ENCODE measurements around the gene MDM1. TPM values are rescaled to one million over a fixed set of nuclear protein-coding genes. Genes with fewer than 3 reads are reported as not detected.

The MDM1 gene
- total RNA-seq, 4 donors from 2014 or later: 28.1 to 33.9 (median 29.6) TPM

- no peak overlapping the region for H3K4me3 ChIP-seq (replicated peaks in 1 of 3)
- H3K27me3 ChIP-seq: no peaks in the 10 kb centered on the region
- intact Hi-C loops (cut with DNase I): no loop called here
- H3K36me3 ChIP-seq: no peaks in the 10 kb centered on the region
- WGBS, 2 donors: 70 to 75% methylated on average over 3 of the region's 3 CpGs
- TF ChIP-seq, protein P1, sequence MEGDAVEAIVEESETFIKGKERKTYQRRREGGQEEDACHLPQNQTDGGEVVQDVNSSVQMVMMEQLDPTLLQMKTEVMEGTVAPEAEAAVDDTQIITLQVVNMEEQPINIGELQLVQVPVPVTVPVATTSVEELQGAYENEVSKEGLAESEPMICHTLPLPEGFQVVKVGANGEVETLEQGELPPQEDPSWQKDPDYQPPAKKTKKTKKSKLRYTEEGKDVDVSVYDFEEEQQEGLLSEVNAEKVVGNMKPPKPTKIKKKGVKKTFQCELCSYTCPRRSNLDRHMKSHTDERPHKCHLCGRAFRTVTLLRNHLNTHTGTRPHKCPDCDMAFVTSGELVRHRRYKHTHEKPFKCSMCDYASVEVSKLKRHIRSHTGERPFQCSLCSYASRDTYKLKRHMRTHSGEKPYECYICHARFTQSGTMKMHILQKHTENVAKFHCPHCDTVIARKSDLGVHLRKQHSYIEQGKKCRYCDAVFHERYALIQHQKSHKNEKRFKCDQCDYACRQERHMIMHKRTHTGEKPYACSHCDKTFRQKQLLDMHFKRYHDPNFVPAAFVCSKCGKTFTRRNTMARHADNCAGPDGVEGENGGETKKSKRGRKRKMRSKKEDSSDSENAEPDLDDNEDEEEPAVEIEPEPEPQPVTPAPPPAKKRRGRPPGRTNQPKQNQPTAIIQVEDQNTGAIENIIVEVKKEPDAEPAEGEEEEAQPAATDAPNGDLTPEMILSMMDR (IDR thresholded peaks at IDR 0.05): no peak
- TF ChIP-seq POLR2A (IDR thresholded peaks at IDR 0.05): no peak
- H3K9me3 ChIP-seq: no peaks in the 10 kb centered on the region
- H3K4me1 ChIP-seq: peaks cover 2 to 7% of the 10 kb centered on the region in 2 donors
- peak in 1 of 2 donors; percentile 20 for DNase-seq
- H3K27ac ChIP-seq: no peak overlapping the region
Observed at GRCh38 chr12:68270358-68270757, 61.8 kb downstream of the MDM1 start.

DNA sequence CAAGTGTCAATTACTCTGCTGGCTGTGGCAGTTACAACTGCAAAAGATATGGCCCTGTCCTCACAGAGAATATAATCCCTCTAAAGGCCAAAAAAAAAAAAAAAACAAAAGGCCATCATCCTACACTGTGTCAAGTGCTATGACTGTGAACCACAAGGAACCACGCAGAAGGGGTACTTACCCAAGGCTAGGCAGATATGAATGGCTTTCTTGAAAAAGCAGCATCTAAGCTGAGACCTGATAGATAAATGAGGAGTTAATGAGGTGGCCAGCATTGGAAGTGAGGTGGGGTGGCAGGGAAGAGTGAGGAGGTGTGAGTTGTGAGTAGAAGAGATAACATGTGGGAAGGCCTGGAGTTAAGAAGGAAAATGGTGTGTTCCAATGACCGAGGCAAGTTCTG lies 62.4 kb downstream of the MDM1 start:
- Histone ChIP-seq H3K4me1 (peaks cover 8 to 12% of the 10 kb centered on the region in 2 donors), H3K36me3 (no peaks in the 10 kb centered on the region), H3K9me3 (no peaks in the 10 kb centered on the region), H3K27ac (no peak overlapping the region), H3K27me3 (no peaks in the 10 kb centered on the region), H3K4me3 (replicated peaks in 1 of 3) (no peak overlapping the region)
- DNase-seq: no peak
- 83 to 97% methylated on average over 2 of the region's 2 CpGs for WGBS, 2 donors
- intact Hi-C loops (cut with DNase I): no loop called here
- TF ChIP-seq POLR2A (IDR thresholded peaks at IDR 0.05): no peak
- TF ChIP-seq, protein P1 (IDR thresholded peaks at IDR 0.05): no peak

DNA sequence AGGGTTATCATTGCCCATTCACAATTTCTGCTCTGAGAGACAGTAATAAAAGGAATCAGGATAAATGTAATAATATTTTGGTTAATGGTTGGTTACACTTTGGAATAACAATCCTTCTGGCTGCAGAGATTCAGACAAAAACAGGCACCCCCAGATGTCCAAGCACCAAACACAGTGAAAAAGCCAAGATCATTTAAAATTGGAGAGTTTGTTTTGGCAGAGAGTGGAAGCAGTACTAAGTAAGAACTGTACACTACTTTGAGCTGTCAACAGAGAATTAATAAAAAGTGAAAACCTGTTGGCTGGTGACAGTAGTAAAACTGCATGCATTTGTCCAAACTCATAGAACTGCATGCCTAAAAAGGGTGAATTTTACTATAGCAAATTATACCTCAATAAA lies 63.2 kb downstream of the MDM1 start:
- DNase-seq: no peak
- no peaks in the 10 kb centered on the region for H3K27me3 ChIP-seq
- no peak for TF ChIP-seq POLR2A (IDR thresholded peaks at IDR 0.05)
- TF ChIP-seq, protein P1 (IDR thresholded peaks at IDR 0.05): no peak
- intact Hi-C loops (cut with DNase I): no loop called here
- no peaks in the 10 kb centered on the region for H3K9me3 ChIP-seq
- no peak overlapping the region for H3K27ac ChIP-seq
- peaks cover 11 to 19% of the 10 kb centered on the region in 2 donors for H3K4me1 ChIP-seq
- H3K36me3 ChIP-seq: no peaks in the 10 kb centered on the region
- H3K4me3 ChIP-seq (replicated peaks in 1 of 3): no peak overlapping the region

DNA sequence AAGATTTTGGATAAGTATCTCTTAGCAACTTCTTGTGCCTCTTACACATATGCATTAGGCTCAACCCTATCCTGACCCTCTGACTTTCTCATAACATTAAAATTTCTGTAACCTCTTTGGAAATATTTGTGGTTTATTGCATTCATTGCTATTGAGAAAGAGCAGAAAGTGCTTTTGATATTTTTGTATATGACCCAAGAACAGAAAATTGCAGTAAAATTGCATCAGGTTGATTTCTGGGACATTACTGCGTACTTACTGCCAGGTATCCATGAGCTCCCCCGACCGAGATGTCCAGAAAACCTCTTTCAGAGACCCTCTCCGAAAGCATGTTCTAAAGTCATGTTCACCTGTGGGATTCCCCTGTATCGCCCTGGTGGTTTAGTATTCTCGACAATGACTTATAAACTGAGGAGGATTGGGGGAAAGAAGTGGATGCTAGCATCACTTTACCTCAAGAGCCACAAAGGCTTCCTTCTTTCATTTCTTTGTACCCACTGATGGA lies 64.2 kb downstream of the MDM1 start:
- 88 to 92% methylated on average over 6 of the region's 6 CpGs for WGBS, 2 donors
- no peak for DNase-seq
- H3K36me3 ChIP-seq: no peaks in the 10 kb centered on the region
- intact Hi-C loops (cut with DNase I): no loop called here
- no peaks in the 10 kb centered on the region for H3K27me3 ChIP-seq
- no peak overlapping the region for H3K27ac ChIP-seq
- no peak for TF ChIP-seq POLR2A (IDR thresholded peaks at IDR 0.05)
- TF ChIP-seq, protein P1 (IDR thresholded peaks at IDR 0.05): no peak
- no peaks in the 10 kb centered on the region for H3K9me3 ChIP-seq
- H3K4me1 ChIP-seq: peaks cover 13 to 23% of the 10 kb centered on the region in 2 donors
- no peak overlapping the region for H3K4me3 ChIP-seq (replicated peaks in 1 of 3)

DNA sequence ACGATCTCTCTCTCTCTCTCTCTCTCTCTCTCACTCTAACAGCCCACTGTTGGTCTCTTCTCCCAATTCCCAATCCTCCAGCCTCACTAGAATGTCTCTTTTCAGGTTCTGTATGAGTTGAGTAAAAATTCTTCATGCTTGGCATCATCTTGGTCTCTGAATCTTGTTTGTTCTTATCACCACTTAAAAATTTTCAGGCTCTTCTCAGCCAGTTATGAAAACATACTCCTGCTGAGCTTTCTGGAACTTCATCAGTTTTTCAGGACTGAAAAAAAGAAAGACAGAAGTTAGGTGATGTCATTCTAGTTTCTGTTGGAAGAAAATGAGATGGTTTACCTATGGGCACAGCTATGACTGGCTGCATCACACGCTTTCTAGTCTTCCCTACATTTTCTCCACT lies 67.3 kb downstream of the MDM1 start:
- 66 to 70% methylated on average over 2 of the region's 2 CpGs for WGBS, 2 donors
- TF ChIP-seq, protein P1 (IDR thresholded peaks at IDR 0.05): no peak
- TF ChIP-seq POLR2A (IDR thresholded peaks at IDR 0.05): no peak
- Histone ChIP-seq H3K4me1 (peaks cover 13 to 18% of the 10 kb centered on the region in 2 donors), H3K9me3 (no peaks in the 10 kb centered on the region), H3K4me3 (replicated peaks in 1 of 3) (no peak overlapping the region), H3K36me3 (no peaks in the 10 kb centered on the region), H3K27me3 (no peaks in the 10 kb centered on the region), H3K27ac (peak overlapping the region in 2 of 3 donors; percentile 17 to 39)
- no peak for DNase-seq
- intact Hi-C loops (cut with DNase I): no loop called here

Measured in thyroid gland (tissue), 4 donors.